SK-N-SH (cell line): ENCODE measurements around the gene BTBD10. TPM values are rescaled to one million over a fixed set of nuclear protein-coding genes. Genes with fewer than 3 reads are reported as not detected.

ENCODE experiments used
- CTCF ChIA-PET: fragments of 300-600, 350-600 bp; formaldehyde crosslinking; extraction: SDS; loops from one replicate; lab custom pipeline; 2021; lab: Yijun Ruan, JAX
- POLR2A ChIA-PET: fragments of 350-600 bp; sonication (Branson Sonifier 250); formaldehyde crosslinking; extraction: SDS; loops from one replicate; lab custom pipeline; 2020; ENCODE audit warnings: antibody characterized with exemption, inconsistent platforms; lab: Yijun Ruan, JAX
- DNase-seq: peaks from one replicate; pipeline ENCODE4 v3.0.0; 2012
- H2AFZ ChIP-seq: fragments of 200-600 bp; sonication (generic); 2 replicates; pipeline ENCODE4 v1.8.1; 2016; ENCODE audit warnings: antibody characterized with exemption, mild to moderate bottlenecking, low read depth
- H3F3A ChIP-seq: fragments of 200-600 bp; sonication (generic); replicated peaks from 2 replicates; pipeline ENCODE3; 2016; ENCODE audit warnings: antibody characterized with exemption, mild to moderate bottlenecking; ENCODE audit not compliant: insufficient read depth
- H3K27ac ChIP-seq, 2 experiments: fragments of 200-500 bp in 1 of 2; fragments of 200-600 bp in 1 of 2; sonication (Bioruptor generic) in 1 of 2; sonication (generic), shearing (Covaris generic) in 1 of 2; 2 replicates each; pipeline versions ENCODE4 v1.5.1 to v1.6.1; 2014 to 2016; ENCODE audit warnings: low read depth in 2 of 2, inconsistent platforms in 1 of 2, low read length in 1 of 2, mild to moderate bottlenecking in 1 of 2, mixed read lengths in 1 of 2
- H3K27me3 ChIP-seq: fragments of 200-600 bp; sonication (generic), shearing (Covaris generic); 2 replicates; pipeline ENCODE4 v1.6.1; 2016; ENCODE audit warnings: mixed run types; ENCODE audit not compliant: insufficient read depth
- H3K36me3 ChIP-seq, 2 experiments: fragments of 200-500 bp in 1 of 2; fragments of 200-600 bp in 1 of 2; sonication (Bioruptor generic) in 1 of 2; sonication (generic) in 1 of 2; replicated peaks in 1 of 2; 2 replicates each; pipeline versions ENCODE3 to v1.5.1; 2014 to 2016; ENCODE audit warnings: low read length in 1 of 2, mild to moderate bottlenecking in 1 of 2; ENCODE audit not compliant: insufficient read depth in 2 of 2, control insufficient read depth in 1 of 2
- H3K4me1 ChIP-seq, 2 experiments: fragments of 200-500 bp in 1 of 2; fragments of 200-600 bp in 1 of 2; sonication (Bioruptor generic) in 1 of 2; sonication (generic), shearing (Covaris generic) in 1 of 2; 2 replicates each; pipeline versions ENCODE4 v1.5.1 to v1.6.1; 2014 to 2016; ENCODE audit warnings: low read depth in 1 of 2, low read length in 1 of 2, mixed run types in 1 of 2; ENCODE audit not compliant: insufficient read depth in 2 of 2, control insufficient read depth in 1 of 2
- H3K4me2 ChIP-seq: fragments of 200-600 bp; sonication (generic), shearing (Covaris generic); 2 replicates; pipeline ENCODE4 v1.6.1; 2017; ENCODE audit warnings: mixed run types
- H3K4me3 ChIP-seq, 2 experiments: fragments of 200-500 bp in 1 of 2; fragments of 200-600 bp in 1 of 2; sonication (Bioruptor generic) in 1 of 2; sonication (generic), shearing (Covaris generic) in 1 of 2; 2 replicates each; pipeline versions ENCODE4 v1.5.1 to v1.8.1; 2014 to 2016; ENCODE audit warnings: low read depth in 2 of 2, inconsistent platforms in 1 of 2, low read length in 1 of 2, mild to moderate bottlenecking in 1 of 2, mixed read lengths in 1 of 2, moderate library complexity in 1 of 2
- H3K79me2 ChIP-seq: fragments of 200-600 bp; sonication (generic); 2 replicates; pipeline ENCODE4 v1.8.1; 2017; ENCODE audit warnings: mild to moderate bottlenecking; ENCODE audit not compliant: insufficient read depth
- H3K9ac ChIP-seq: fragments of 200-600 bp; sonication (generic); 2 replicates; pipeline ENCODE4 v1.6.1; 2017; ENCODE audit warnings: mixed run types
- H3K9me2 ChIP-seq: fragments of 200-600 bp; sonication (generic); 2 replicates; pipeline ENCODE4 v1.6.1; 2017; ENCODE audit warnings: mixed run types
- H3K9me3 ChIP-seq: fragments of 200-600 bp; sonication (generic); 2 replicates; pipeline ENCODE4 v1.6.1; 2017; ENCODE audit warnings: mixed run types, mild to moderate bottlenecking, moderate library complexity
- H4K20me1 ChIP-seq: fragments of 200-600 bp; sonication (generic); 2 replicates; pipeline ENCODE4 v1.6.1; 2017; ENCODE audit warnings: mild to moderate bottlenecking, mixed run types; ENCODE audit not compliant: insufficient read depth
- CTCF ChIP-seq: fragments of 200-600 bp; sonication (generic); IDR thresholded peaks from 2 replicates; pipeline ENCODE4 v1.6.1; 2017; ENCODE audit warnings: antibody characterized with exemption, mild to moderate bottlenecking, moderate library complexity
- EZH2phosphoT487 ChIP-seq: fragments of 200-600 bp; sonication (generic); IDR thresholded peaks from 2 replicates; pipeline ENCODE4 v1.6.1; 2017; ENCODE audit warnings: low read depth, mixed run types, mild to moderate bottlenecking, antibody characterized with exemption, moderate library complexity, borderline replicate concordance
- FOSL2 ChIP-seq: IDR thresholded peaks from 2 replicates; pipeline ENCODE4 v1.4.0; 2012; ENCODE audit warnings: low read depth, mild to moderate bottlenecking, moderate library complexity, borderline replicate concordance
- GABPA ChIP-seq: IDR thresholded peaks from 2 replicates; pipeline ENCODE4 v1.4.0; 2012; ENCODE audit warnings: low read depth, mild to moderate bottlenecking
- GATA2 ChIP-seq: sonication (generic); formaldehyde crosslinking; IDR thresholded peaks from 2 replicates; pipeline ENCODE4 v1.5.0; 2020; ENCODE audit warnings: mild to moderate bottlenecking, missing genetic modification reagents
- MAX ChIP-seq: IDR thresholded peaks from 2 replicates; pipeline ENCODE4 v1.4.0; 2012; ENCODE audit warnings: low read depth
- MEF2A ChIP-seq: IDR thresholded peaks from 2 replicates; pipeline ENCODE4 v1.4.0; 2012; ENCODE audit warnings: low read depth, borderline replicate concordance
- MXI1 ChIP-seq: IDR thresholded peaks from 2 replicates; pipeline ENCODE4 v1.6.1; 2012; ENCODE audit warnings: mild to moderate bottlenecking, low read depth, low read length, improper control_type of control experiment
- PBX3 ChIP-seq: IDR thresholded peaks from 2 replicates; pipeline ENCODE4; 2012
- RAD21 ChIP-seq: IDR thresholded peaks from 2 replicates; pipeline ENCODE4 v1.6.1; 2012; ENCODE audit warnings: mild to moderate bottlenecking, low read length
- REST ChIP-seq: IDR thresholded peaks from 2 replicates; pipeline ENCODE4 v1.6.1; 2012; ENCODE audit warnings: mild to moderate bottlenecking, low read depth, low read length, moderate library complexity
- RXRA ChIP-seq: IDR thresholded peaks from 2 replicates; pipeline ENCODE4 v1.4.0; 2012; ENCODE audit warnings: low read depth, mild to moderate bottlenecking, borderline replicate concordance
- SIN3A ChIP-seq: IDR thresholded peaks from 2 replicates; pipeline ENCODE4 v1.6.1; 2012; ENCODE audit warnings: low read depth, mild to moderate bottlenecking, low read length, moderate library complexity, borderline replicate concordance
- SMC3 ChIP-seq: IDR thresholded peaks from 2 replicates; pipeline ENCODE4 v1.6.1; 2012; ENCODE audit warnings: low read depth, low read length, improper control_type of control experiment
- TCF12 ChIP-seq: IDR thresholded peaks from 2 replicates; pipeline ENCODE4 v1.4.0; 2012
- TEAD4 ChIP-seq: IDR thresholded peaks from 2 replicates; pipeline ENCODE4 v1.4.0; 2012; ENCODE audit warnings: mild to moderate bottlenecking, borderline replicate concordance; ENCODE audit not compliant: insufficient read depth
- YY1 ChIP-seq: IDR thresholded peaks from 2 replicates; pipeline ENCODE4 v1.4.0; 2012; ENCODE audit warnings: low read depth, mild to moderate bottlenecking
- WGBS: methylation state at CpG from one replicate; pipeline ENCODE4 v1.1.6; 2017; ENCODE audit warnings: low lambda C conversion rate; 5-methylcytosine and 5-hydroxymethylcytosine counted together
- polyA plus RNA-seq, 3 experiments: library from polyadenylated mRNA; depleted of rRNA; stranded (reverse); fragments of >200 nt; gene quantifications; 2 replicates each; pipeline ENCODE4 v1.2.3, GENCODE V29; 2012

Gene BTBD10
- polyA plus RNA-seq, 1 of the 3 experiments (the other 2 are of a cell fraction) = 23.0 TPM

GRCh38 chr11:13375798-13376197 is 87.2 kb downstream of the BTBD10 start:
- CTCF ChIA-PET = interaction anchor here (1.2 to 1.7 kb wide), 5 partner anchors 9 to 165 kb away, joined by 3 to 11 read pairs (median 4); no protein-coding TSS in a partner anchor
- DNase-seq = no peak
- Histone ChIP-seq H3K36me3 (peaks cover 35 to 60% of the 10 kb centered on the region in 2 experiments), H3K4me2 (no peak overlapping the region), H3K9ac (no peak overlapping the region), H4K20me1 (no peaks in the 10 kb centered on the region), H3K9me2 (no peaks in the 10 kb centered on the region), H3K27ac (no peak overlapping the region), H3K9me3 (no peaks in the 10 kb centered on the region), H3K79me2 (no peaks in the 10 kb centered on the region)
- POLR2A ChIA-PET = no interaction called here
- no peak for TF ChIP-seq MEF2A
- no peak for TF ChIP-seq EZH2phosphoT487
- TF ChIP-seq PBX3 = no peak
- TF ChIP-seq GATA2 (CRISPR knock-in tag) = no peak
- TF ChIP-seq FOSL2 = no peak
- TF ChIP-seq REST = no peak
- no peak for TF ChIP-seq RXRA
- no peak for TF ChIP-seq YY1
- TF ChIP-seq, all 33 proteins: peak for 0
- no peaks in the 10 kb centered on the region for H3K4me1 ChIP-seq
- H2AFZ ChIP-seq = no peak overlapping the region
- no peaks in the 10 kb centered on the region for H3K27me3 ChIP-seq
- H3F3A ChIP-seq = no peaks in the 10 kb centered on the region
- no peak overlapping the region for H3K4me3 ChIP-seq

GRCh38 chr11:13373216-13373615 is 89.8 kb downstream of the BTBD10 start:
- Histone ChIP-seq H3K36me3 (peaks cover 34 to 48% of the 10 kb centered on the region in 2 experiments), H3K9me2 (no peaks in the 10 kb centered on the region), H3K79me2 (no peaks in the 10 kb centered on the region), H3K27me3 (no peaks in the 10 kb centered on the region), H4K20me1 (no peaks in the 10 kb centered on the region), H3K9ac (no peak overlapping the region), H3K4me2 (no peak overlapping the region), H3K27ac (no peak overlapping the region), H3K4me3 (no peak overlapping the region), H3K4me1 (peaks cover 0 to 1% of the 10 kb centered on the region in 2 experiments; a peak in 1 of 4 replicates), H3F3A (no peaks in the 10 kb centered on the region), H2AFZ (no peak overlapping the region), H3K9me3 (no peaks in the 10 kb centered on the region)
- no peak for TF ChIP-seq SMC3
- TF ChIP-seq MAX = no peak
- no peak for TF ChIP-seq TCF12
- no peak for TF ChIP-seq SIN3A
- no peak for TF ChIP-seq MEF2A
- TF ChIP-seq CTCF = no peak
- TF ChIP-seq RAD21 = no peak
- TF ChIP-seq GABPA = no peak
- no peak for TF ChIP-seq PBX3
- no peak for TF ChIP-seq MXI1
- no peak for TF ChIP-seq TEAD4
- CTCF ChIA-PET = interaction anchor here (0.9 to 1.8 kb wide), 5 partner anchors 7 to 38 kb away, joined by 3 to 9 read pairs (median 3); no protein-coding TSS in a partner anchor
- no peak for DNase-seq
- POLR2A ChIA-PET = no interaction called here
- WGBS = 90% methylated on average over 2 of the region's 2 CpGs
